HL-60 (cell line): Measurements from ENCODE around the gene TP53I11.

Source experiments
- CTCF ChIP-seq: IDR thresholded peaks from one replicate; pipeline ENCODE4 v1.5.1; 2011; ENCODE audit warnings: low read length, control low read depth, inconsistent platforms; ENCODE audit not compliant: insufficient read depth
- POLR2AphosphoS5 ChIP-seq: IDR thresholded peaks from 2 replicates; pipeline ENCODE4 v1.6.1; 2012; ENCODE audit warnings: low read depth
- SPI1 ChIP-seq: IDR thresholded peaks from 2 replicates; pipeline ENCODE4 v1.6.1; 2012; ENCODE audit warnings: low read depth, mild to moderate bottlenecking, borderline replicate concordance

GRCh38 chr11:44938066-44938691 lies 12.5 kb downstream of the TP53I11 start:
- TF ChIP-seq POLR2AphosphoS5 (no peak), SPI1 (no peak), CTCF (no peak)
